Right forelimb (tissue), 1 donor: Measurements from ENCODE around the gene CD164L2.

Experiments
- DNase-seq: peaks from one replicate; pipeline ENCODE4 v3.0.0-alpha.2; 2018

CD164L2 gene

GRCh38 chr1:27381969-27382762 is 967 bp downstream of the CD164L2 start:
- no peak for DNase-seq

- no peak for DNase-seq
These were observed 2.1 kb downstream of the CD164L2 start for GRCh38 chr1:27380766-27381733.

GRCh38 chr1:27380224-27380623 is 2.9 kb downstream of the CD164L2 start:
- DNase-seq = no peak

- DNase-seq = no peak
These were observed 3.5 kb downstream of the CD164L2 start for GRCh38 chr1:27379564-27380122.

- DNase-seq = no peak
These were observed 5.2 kb downstream of the CD164L2 start for GRCh38 chr1:27377760-27378495.

GRCh38 chr1:27374362-27375086 is 8.6 kb downstream of the CD164L2 start, which contains the start of gene FCN3:
Gene FCN3 (minus strand): TSS chr1:27374824. CDS start chr1:27374818, 6 bp downstream.
- no peak for DNase-seq

- no peak for DNase-seq
These were observed 10.1 kb downstream of the CD164L2 start for GRCh38 chr1:27372808-27373690.

- no peak for DNase-seq
These were observed 10.9 kb downstream of the CD164L2 start for GRCh38 chr1:27372022-27372807.

GRCh38 chr1:27368869-27369582 is 14.1 kb downstream of the CD164L2 start:
- no peak for DNase-seq

- DNase-seq = no peak
These were observed 15.9 kb downstream of the CD164L2 start for GRCh38 chr1:27367160-27367650.

GRCh38 chr1:27366411-27367159 is 16.5 kb downstream of the CD164L2 start, which contains the start of gene MAP3K6:
Gene MAP3K6 (minus strand): TSS chr1:27366961. CDS start chr1:27366597, 364 bp downstream.
- DNase-seq = peak; percentile 83

- DNase-seq = peak; percentile 88
These were observed 17.1 kb downstream of the CD164L2 start for GRCh38 chr1:27366113-27366410.

- DNase-seq = peak; percentile 94
These were observed 17.6 kb downstream of the CD164L2 start for GRCh38 chr1:27365372-27366112.

- DNase-seq = no peak
These were observed 18.3 kb downstream of the CD164L2 start for GRCh38 chr1:27364696-27365371.

GRCh38 chr1:27363766-27364695 is 19.1 kb downstream of the CD164L2 start:
- DNase-seq = no peak

GRCh38 chr1:27361553-27361952 is 21.6 kb downstream of the CD164L2 start:
- DNase-seq = no peak
